Loucy (cell line): ENCODE results near the gene AMBN.
A peak's percentile ranks its signal among the peaks of the same experiment; 100 is the strongest.

Experiments
- H2AFZ ChIP-seq: fragments of 200-600 bp; sonication (generic); 2 replicates; pipeline ENCODE4 v1.6.0; 2016; ENCODE audit warnings: antibody characterized with exemption, mild to moderate bottlenecking, low read length, moderate library complexity
- H3F3A ChIP-seq: fragments of 200-600 bp; 2 replicates; pipeline ENCODE4 v1.6.0; 2016; ENCODE audit warnings: antibody characterized with exemption, low read depth, mild to moderate bottlenecking
- H3K27me3 ChIP-seq: fragments of 200-600 bp; sonication (generic); 2 replicates; pipeline ENCODE4 v1.6.1; 2014; ENCODE audit warnings: low read length, mild to moderate bottlenecking; ENCODE audit not compliant: insufficient read depth, poor library complexity, severe bottlenecking
- H3K36me3 ChIP-seq: fragments of 200-600 bp; sonication (generic); 2 replicates; pipeline ENCODE4 v1.6.1; 2016; ENCODE audit warnings: low read length; ENCODE audit not compliant: insufficient read depth
- H3K4me1 ChIP-seq: fragments of 200-600 bp; sonication (generic); 2 replicates; pipeline ENCODE4 v1.5.1; 2014; ENCODE audit warnings: low read length, mild to moderate bottlenecking; ENCODE audit not compliant: insufficient read depth, poor library complexity, severe bottlenecking
- H3K4me2 ChIP-seq: fragments of 200-600 bp; sonication (generic); 2 replicates; pipeline ENCODE4 v1.6.0; 2014; ENCODE audit warnings: antibody characterized with exemption, low read length, low read depth, mild to moderate bottlenecking; ENCODE audit not compliant: poor library complexity, severe bottlenecking
- H3K4me3 ChIP-seq: fragments of 200-600 bp; sonication (generic); 2 replicates; pipeline ENCODE4 v1.5.1; 2014; ENCODE audit warnings: low read length, mild to moderate bottlenecking, mixed read lengths; ENCODE audit not compliant: poor library complexity, severe bottlenecking
- H3K79me2 ChIP-seq: fragments of 200-600 bp; sonication (generic); 2 replicates; pipeline ENCODE4 v1.6.1; 2014; ENCODE audit warnings: low read length; ENCODE audit not compliant: insufficient read depth
- H3K9ac ChIP-seq: fragments of 200-600 bp; sonication (generic); 2 replicates; pipeline ENCODE4 v1.6.0; 2014; ENCODE audit warnings: mild to moderate bottlenecking, low read depth, low read length, moderate library complexity; ENCODE audit not compliant: poor library complexity, severe bottlenecking
- H3K9me2 ChIP-seq: fragments of 200-600 bp; sonication (generic); replicated peaks from 2 replicates; pipeline ENCODE4 v1.6.1; 2016; ENCODE audit warnings: low read depth, low read length, mixed read lengths
- H3K9me3 ChIP-seq: fragments of 200-600 bp; sonication (generic); 2 replicates; pipeline ENCODE4 v1.6.1; 2014; ENCODE audit warnings: mild to moderate bottlenecking, antibody characterized with exemption, low read length, low read depth; ENCODE audit not compliant: insufficient read depth
- H4K20me1 ChIP-seq: fragments of 200-600 bp; sonication (generic); 2 replicates; pipeline ENCODE4 v1.6.0; 2014; ENCODE audit warnings: antibody characterized with exemption, low read length, mild to moderate bottlenecking; ENCODE audit not compliant: insufficient read depth, poor library complexity, severe bottlenecking
- EZH2phosphoT487 ChIP-seq: fragments of 200-600 bp; IDR thresholded peaks from 2 replicates; pipeline ENCODE4 v1.6.1; 2018; ENCODE audit warnings: antibody characterized with exemption, mild to moderate bottlenecking, moderate library complexity, borderline replicate concordance
- TF ChIP-seq, protein P1 (sequence below): fragments of 200-600 bp; sonication (generic); conservative IDR thresholded peaks from 2 replicates; pipeline ENCODE4 v1.5.1; 2014; ENCODE audit warnings: mild to moderate bottlenecking, antibody characterized with exemption, low read length

AMBN gene

GRCh38 chr4:70586841-70587240, 5.2 kb upstream of the AMBN start:
- TF ChIP-seq, protein P1, sequence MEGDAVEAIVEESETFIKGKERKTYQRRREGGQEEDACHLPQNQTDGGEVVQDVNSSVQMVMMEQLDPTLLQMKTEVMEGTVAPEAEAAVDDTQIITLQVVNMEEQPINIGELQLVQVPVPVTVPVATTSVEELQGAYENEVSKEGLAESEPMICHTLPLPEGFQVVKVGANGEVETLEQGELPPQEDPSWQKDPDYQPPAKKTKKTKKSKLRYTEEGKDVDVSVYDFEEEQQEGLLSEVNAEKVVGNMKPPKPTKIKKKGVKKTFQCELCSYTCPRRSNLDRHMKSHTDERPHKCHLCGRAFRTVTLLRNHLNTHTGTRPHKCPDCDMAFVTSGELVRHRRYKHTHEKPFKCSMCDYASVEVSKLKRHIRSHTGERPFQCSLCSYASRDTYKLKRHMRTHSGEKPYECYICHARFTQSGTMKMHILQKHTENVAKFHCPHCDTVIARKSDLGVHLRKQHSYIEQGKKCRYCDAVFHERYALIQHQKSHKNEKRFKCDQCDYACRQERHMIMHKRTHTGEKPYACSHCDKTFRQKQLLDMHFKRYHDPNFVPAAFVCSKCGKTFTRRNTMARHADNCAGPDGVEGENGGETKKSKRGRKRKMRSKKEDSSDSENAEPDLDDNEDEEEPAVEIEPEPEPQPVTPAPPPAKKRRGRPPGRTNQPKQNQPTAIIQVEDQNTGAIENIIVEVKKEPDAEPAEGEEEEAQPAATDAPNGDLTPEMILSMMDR: no peak
- no peak for TF ChIP-seq EZH2phosphoT487
- Histone ChIP-seq H3K9me3 (no peaks in the 10 kb centered on the region), H3K27me3 (no peaks in the 10 kb centered on the region), H3F3A (no peaks in the 10 kb centered on the region), H3K4me2 (no peak overlapping the region), H3K4me1 (no peaks in the 10 kb centered on the region), H3K9ac (no peak overlapping the region), H2AFZ (no peak overlapping the region), H3K36me3 (no peaks in the 10 kb centered on the region), H3K4me3 (no peak overlapping the region), H4K20me1 (no peaks in the 10 kb centered on the region), H3K79me2 (no peaks in the 10 kb centered on the region), H3K9me2 (no peaks in the 10 kb centered on the region)

DNA sequence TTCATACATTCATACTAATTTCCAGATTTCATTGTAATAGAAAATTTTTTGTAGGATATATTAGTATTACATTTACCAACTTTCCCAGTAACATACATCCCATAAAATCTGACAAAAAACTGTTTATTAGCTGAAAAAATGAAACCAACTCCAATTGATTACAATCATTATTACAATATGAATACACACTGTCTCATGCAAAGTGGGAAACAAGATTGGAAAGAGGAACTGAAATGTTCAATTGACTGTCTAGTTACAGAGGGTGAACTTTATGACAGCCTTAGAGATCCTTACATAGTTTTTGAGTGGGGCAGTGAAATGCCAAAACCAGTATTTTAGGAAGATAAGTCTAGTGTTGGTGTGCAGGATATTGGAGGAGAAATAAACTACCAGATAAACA, 2.3 kb upstream of the AMBN start:
- H3K9me2 ChIP-seq: no peaks in the 10 kb centered on the region
- H3K36me3 ChIP-seq: no peaks in the 10 kb centered on the region
- H3K4me2 ChIP-seq: no peak overlapping the region
- no peaks in the 10 kb centered on the region for H3K79me2 ChIP-seq
- no peak overlapping the region for H2AFZ ChIP-seq
- no peaks in the 10 kb centered on the region for H3K4me1 ChIP-seq
- H3F3A ChIP-seq: no peaks in the 10 kb centered on the region
- H4K20me1 ChIP-seq: no peaks in the 10 kb centered on the region
- H3K27me3 ChIP-seq: no peaks in the 10 kb centered on the region
- no peak overlapping the region for H3K9ac ChIP-seq
- TF ChIP-seq, protein P1: no peak
- H3K4me3 ChIP-seq: no peak overlapping the region
- no peaks in the 10 kb centered on the region for H3K9me3 ChIP-seq

- H2AFZ ChIP-seq: no peak overlapping the region
- TF ChIP-seq, protein P1: no peak
- TF ChIP-seq EZH2phosphoT487: no peak
These were observed 2.1 kb downstream of the AMBN start for GRCh38 chr4:70594196-70594595.

More at GRCh38 chr4:70594196-70594595, 2.1 kb downstream of the AMBN start:
- no peaks in the 10 kb centered on the region for H3K4me1 ChIP-seq
- H3K79me2 ChIP-seq: no peaks in the 10 kb centered on the region
- H3K4me2 ChIP-seq: peak overlapping the region; percentile 30
- no peaks in the 10 kb centered on the region for H3F3A ChIP-seq
- no peak overlapping the region for H3K9ac ChIP-seq
- no peaks in the 10 kb centered on the region for H3K9me2 ChIP-seq
- H3K36me3 ChIP-seq: no peaks in the 10 kb centered on the region
- no peaks in the 10 kb centered on the region for H4K20me1 ChIP-seq
- no peaks in the 10 kb centered on the region for H3K27me3 ChIP-seq
- no peaks in the 10 kb centered on the region for H3K9me3 ChIP-seq
- no peak overlapping the region for H3K4me3 ChIP-seq
